ENCODE data around the gene COX4I1. TPM values are rescaled to one million over a fixed set of nuclear protein-coding genes. Genes with fewer than 3 reads are reported as not detected.

COX4I1 gene
- total RNA-seq, 1 experiment from 2014 or later: 506 TPM

GRCh38 chr16:85770741-85771140, 28.8 kb upstream of the COX4I1 start:
- H4K8ac ChIP-seq (replicated peaks; ENCODE audit: insufficient read length, low read depth, low read length): no peak overlapping the region
- H3K79me2 ChIP-seq (ENCODE audit: insufficient read depth, low read length): no peaks in the 10 kb centered on the region
- no peak overlapping the region for H3K4me3 Mint-ChIP-seq
- H3K79me1 ChIP-seq (ENCODE audit: insufficient read depth, low read depth, low read length, poor library complexity, severe bottlenecking): no peaks in the 10 kb centered on the region
- H2AFZ ChIP-seq (ENCODE audit: low read length): no peak overlapping the region
- H3K27me3 Mint-ChIP-seq (ENCODE audit: low read depth): no peaks in the 10 kb centered on the region
- H2BK5ac ChIP-seq (ENCODE audit: insufficient read length, low read length): no peak overlapping the region
- H3K36me3 Mint-ChIP-seq (ENCODE audit: insufficient read depth in 1 of 3, low read depth in 3 of 3): peaks cover 0 to 8% (median 0%) of the 10 kb centered on the region in 3 experiments; a peak in 2 of 7 replicates
- no peak overlapping the region for H3K56ac ChIP-seq (ENCODE audit: insufficient read length, low read depth, low read length)
- no CpG with 5 or more reads among the region's 6 CpGs for WGBS (ENCODE audit: extremely low coverage, insufficient read length, low lambda C conversion rate)
- no peaks in the 10 kb centered on the region for H3K9me3 ChIP-seq (ENCODE audit: control insufficient read depth, low read depth, low read length)
- H3K9me3 Mint-ChIP-seq: no peaks in the 10 kb centered on the region
- no peak overlapping the region for H3K4ac ChIP-seq (ENCODE audit: low read depth, low read length)
- no peak overlapping the region for H4K91ac ChIP-seq (ENCODE audit: insufficient read length, low read depth, low read length)
- no peak overlapping the region for H2BK120ac ChIP-seq (ENCODE audit: low read depth, low read length, poor library complexity, severe bottlenecking)
- H4K20me1 ChIP-seq (ENCODE audit: control insufficient read depth, insufficient read depth, insufficient read length): no peaks in the 10 kb centered on the region
- no peaks in the 10 kb centered on the region for H3K27me3 ChIP-seq (ENCODE audit: insufficient read depth, low read length)
- TF ChIP-seq CTCF (conservative IDR thresholded peaks at IDR 0.05): no peak
- H3K9ac ChIP-seq (ENCODE audit: extremely low read depth, insufficient read length, low read length): no peak overlapping the region
- H2BK15ac ChIP-seq (ENCODE audit: low read depth, low read length): no peak overlapping the region
- no peak overlapping the region for H3T11ph ChIP-seq (ENCODE audit: low read length)
- H2BK12ac ChIP-seq (ENCODE audit: insufficient read length, low read depth, low read length): no peak overlapping the region
- no peak overlapping the region for H3K27ac Mint-ChIP-seq
- H3K14ac ChIP-seq (ENCODE audit: insufficient read depth, low read length): no peak overlapping the region
- H3K4me2 ChIP-seq (ENCODE audit: insufficient read depth, insufficient read length, low read length): no peak overlapping the region
- H3K23ac ChIP-seq (ENCODE audit: insufficient read length, low read depth, low read length): no peak overlapping the region
- no peak overlapping the region for H4K5ac ChIP-seq (ENCODE audit: insufficient read length, low read depth, low read length)
- no peak for DNase-seq
- H3K4me1 Mint-ChIP-seq: peaks cover 20 to 32% of the 10 kb centered on the region in 2 experiments
- no peak overlapping the region for H2BK20ac ChIP-seq (ENCODE audit: low read depth, low read length, poor library complexity, severe bottlenecking)
- H2AK5ac ChIP-seq (ENCODE audit: insufficient read length, low read length): no peak overlapping the region
- H3K23me2 ChIP-seq (ENCODE audit: insufficient read length, low read depth, low read length, poor library complexity, severe bottlenecking): no peaks in the 10 kb centered on the region
- H3K27ac ChIP-seq (ENCODE audit: insufficient read length, low read depth, low read length): no peak overlapping the region
- no peak overlapping the region for H3K18ac ChIP-seq (ENCODE audit: insufficient read length, low read depth, low read length)
- H3K4me1 ChIP-seq (ENCODE audit: insufficient read depth, low read length): peaks cover 3% of the 10 kb centered on the region; the same call in 1 of the 2 replicates

Measured in H9 (cell line).